K562 (cell line): ENCODE measurements around the gene ITGB5. TPM values are rescaled to one million over a fixed set of nuclear protein-coding genes. Genes with fewer than 3 reads are reported as not detected.

Experiments used
- ATAC-seq: fragments of 200-7000 bp; cut with Tn5 transposase; 3 replicates; pipeline ENCODE4 v1.9.1; 2020; ENCODE audit warnings: moderate library complexity
- BruUV-seq: library from RNA; stranded (reverse); fragments of 400-500 nt; replicated peaks from 2 replicates; lab custom pipeline; 2021; lab: Mats Ljungman, UMichigan
- CTCF ChIA-PET: fragments of 300-600 bp; formaldehyde crosslinking; extraction: SDS; loops from one replicate; lab custom pipeline; 2021; ENCODE audit warnings: low intra/inter-chr PET ratio; lab: Yijun Ruan, JAX
- POLR2A ChIA-PET: fragments of 300-600, 350-650 bp; sonication (Branson Sonifier 250); formaldehyde crosslinking; extraction: SDS; loops from one replicate; lab custom pipeline; 2021; ENCODE audit warnings: antibody characterized with exemption, inconsistent platforms; lab: Yijun Ruan, JAX
- DNase-seq, 4 experiments: peaks; one replicate each; pipeline versions ENCODE4 v3.0.0 to v3.0.0-alpha.2; 2011 to 2018; ENCODE audit warnings: low spot score in 3 of 4, mixed read lengths in 3 of 4; ENCODE audit errors: extremely low read depth in 1 of 4
- FAIRE-seq: peaks from 2 replicates; lab custom pipeline; 2011; peaks lifted over from hg19 to GRCh38; lab: Jason Lieb, UNC
- H2AFZ ChIP-seq: 2 replicates; pipeline ENCODE4 v1.6.0; 2011; ENCODE audit warnings: low read depth, low read length, control low read depth, inconsistent platforms
- H3K27ac ChIP-seq: fragments of 200-600 bp; 3 replicates; pipeline ENCODE4 v1.8.0; 2011; ENCODE audit warnings: low read depth, mild to moderate bottlenecking, control low read depth, inconsistent platforms, low read length, moderate library complexity, mixed read lengths; ENCODE audit errors: extremely low read depth
- H3K27me3 ChIP-seq, 2 experiments: fragments of 300-600 bp in 1 of 2; 2 replicates in 1 of 2; 3 replicates in 1 of 2; pipeline versions ENCODE4 v1.6.0 to v1.8.0; 2011; ENCODE audit warnings: inconsistent platforms in 2 of 2, low read length in 2 of 2, mild to moderate bottlenecking in 1 of 2, mixed read lengths in 1 of 2, moderate library complexity in 1 of 2; ENCODE audit not compliant: control insufficient read depth in 2 of 2, insufficient read depth in 2 of 2
- H3K36me3 ChIP-seq: fragments of 300-600 bp; 3 replicates; pipeline ENCODE4 v1.8.0; 2011; ENCODE audit warnings: mild to moderate bottlenecking, low read length, inconsistent platforms; ENCODE audit not compliant: control insufficient read depth, insufficient read depth
- H3K4me1 ChIP-seq, 2 experiments: fragments of 200-600 bp in 1 of 2; replicated peaks in 1 of 2; 2 replicates in 1 of 2; 3 replicates in 1 of 2; pipeline versions ENCODE4 v1.5.1 to v1.8.0; 2011; ENCODE audit warnings: inconsistent platforms in 2 of 2, low read length in 2 of 2, mild to moderate bottlenecking in 1 of 2, mixed read lengths in 1 of 2, moderate library complexity in 1 of 2; ENCODE audit not compliant: control insufficient read depth in 2 of 2, insufficient read depth in 2 of 2
- H3K4me2 ChIP-seq: 2 replicates; pipeline ENCODE4 v1.6.1; 2011; ENCODE audit warnings: low read length, control low read depth, inconsistent platforms, mixed read lengths; ENCODE audit not compliant: insufficient read depth
- H3K4me3 ChIP-seq: fragments of 200-600 bp; sonication (generic), shearing (Covaris generic); 2 replicates; pipeline ENCODE4 v1.5.1; 2016; ENCODE audit warnings: control low read depth, inconsistent platforms
- H3K79me2 ChIP-seq: fragments of 200-600 bp; 3 replicates; pipeline ENCODE4 v1.8.0; 2011; ENCODE audit warnings: low read length, inconsistent platforms; ENCODE audit not compliant: control insufficient read depth, insufficient read depth
- H3K9ac ChIP-seq, 2 experiments: 2 replicates each; pipeline versions ENCODE4 v1.6.0 to v1.6.1; 2011; ENCODE audit warnings: low read depth in 2 of 2, low read length in 2 of 2, control low read depth in 1 of 2, inconsistent platforms in 1 of 2, mild to moderate bottlenecking in 1 of 2, mixed read lengths in 1 of 2; ENCODE audit not compliant: insufficient read depth in 1 of 2
- H3K9me1 ChIP-seq: one replicate; pipeline ENCODE4 v1.6.0; 2011; ENCODE audit warnings: inconsistent platforms, mild to moderate bottlenecking, low read length, moderate library complexity; ENCODE audit not compliant: control insufficient read depth, insufficient read depth
- H3K9me3 ChIP-seq: replicated peaks from 2 replicates; pipeline ENCODE4 v1.5.1; 2011; ENCODE audit warnings: low read depth, low read length, inconsistent platforms; ENCODE audit not compliant: control insufficient read depth, insufficient read depth
- H4K20me1 ChIP-seq: replicated peaks from 2 replicates; pipeline ENCODE4 v1.6.1; 2011; ENCODE audit warnings: low read length, inconsistent platforms, mixed read lengths; ENCODE audit not compliant: control insufficient read depth, insufficient read depth
- DACH1 ChIP-seq: fragments of 450-650 bp; IDR thresholded peaks from 2 replicates; pipeline ENCODE4 v1.6.1; 2018; ENCODE audit not compliant: partially characterized antibody
- E2F3 ChIP-seq: fragments of 250-450 bp; sonication (Bioruptor Pico); IDR thresholded peaks from 2 replicates; pipeline ENCODE4 v1.4.0; 2020; ENCODE audit warnings: mild to moderate bottlenecking
- KLF10 ChIP-seq: fragments of 250-450 bp; sonication (Bioruptor Pico); IDR thresholded peaks from 2 replicates; pipeline ENCODE4 v1.6.1; 2021; ENCODE audit warnings: matching md5 sums
- NFE2L1 ChIP-seq: fragments of 450-650 bp; IDR thresholded peaks from 2 replicates; pipeline ENCODE4 v1.6.1; 2016; ENCODE audit warnings: missing genetic modification characterization, low read depth, mild to moderate bottlenecking, missing compliant biosample characterization, moderate library complexity, borderline replicate concordance
- NFRKB ChIP-seq: fragments of 450-650 bp; IDR thresholded peaks from 2 replicates; pipeline ENCODE4 v1.6.1; 2016; ENCODE audit warnings: low read depth
- TGIF2 ChIP-seq: sonication (generic); formaldehyde crosslinking; IDR thresholded peaks from 2 replicates; pipeline ENCODE4 v1.8.1; 2022; ENCODE audit warnings: mild to moderate bottlenecking, missing genetic modification reagents, moderate library complexity
- ZNF24 ChIP-seq: fragments of 450-650 bp; IDR thresholded peaks from 2 replicates; pipeline ENCODE4 v1.6.1; 2016
- ZNF384 ChIP-seq: IDR thresholded peaks from 2 replicates; pipeline ENCODE4 v1.6.1; 2012; ENCODE audit warnings: low read depth, low read length, improper control_type of control experiment
- WGBS: fragments of 100-300 bp; shearing (Covaris generic); methylation state at CpG from one replicate; pipeline ENCODE4 v1.1.6; 2016; ENCODE audit warnings: low coverage, mixed read lengths; ENCODE audit not compliant: insufficient coverage; ENCODE audit errors: missing lambda C conversion rate; 5-methylcytosine and 5-hydroxymethylcytosine counted together
- in situ Hi-C: fragments of 300-500 bp; cut with MboI; formaldehyde crosslinking; loops from 4 replicates; pipeline ENCODE4 v1.15.0; 2018; ENCODE audit warnings: inconsistent platforms, mixed read lengths
- intact Hi-C: fragments of 100-400 bp; cut with micrococcal nuclease; formaldehyde crosslinking; loops from 2 replicates; pipeline ENCODE4 v1.14.2; 2022
- polyA plus RNA-seq, 8 experiments: library from polyadenylated mRNA; depleted of rRNA in 4 of 8; stranded (reverse) in 5 of 8; unstranded in 3 of 8; fragments of >200 nt; fragmentation: Nextera tagmentation in 2 of 8; fragmentation: Illumina TruSeq in 1 of 8; extraction: Ambion mirVana in 2 of 8; extraction: Trizol in 1 of 8; gene quantifications; 2 replicates each; pipeline versions ENCODE4 v1.2.1 to v1.2.3, GENCODE V29; 2011 to 2014; ENCODE audit warnings: inconsistent platforms in 1 of 8, missing spikeins in 1 of 8
- total RNA-seq, 7 experiments: library from RNA; depleted of rRNA in 6 of 7; stranded (reverse); fragments of >200 nt in 6 of 7; fragmentation: Illumina TruSeq in 2 of 7; extraction: Trizol in 2 of 7; gene quantifications; 2 replicates each; pipeline versions ENCODE4 v1.2.1 to v1.2.3, GENCODE V29; 2011 to 2021; ENCODE audit warnings: low replicate concordance in 1 of 7
- TF ChIP-seq, protein P1 (sequence below), 2 experiments: fragments of 450-650 bp in 1 of 2; sonication (generic) in 1 of 2; formaldehyde crosslinking in 1 of 2; IDR thresholded peaks in 1 of 2; conservative IDR thresholded peaks in 1 of 2; 2 replicates each; pipeline versions ENCODE4 v1.6.1 to v1.8.1; 2016 to 2023; ENCODE audit warnings: mild to moderate bottlenecking in 2 of 2, moderate library complexity in 2 of 2, inconsistent platforms in 1 of 2, missing genetic modification reagents in 1 of 2
- TF ChIP-seq, protein P2 (sequence below): fragments of 450-650 bp; formaldehyde crosslinking; IDR thresholded peaks from 2 replicates; pipeline ENCODE4 v1.4.0; 2022; ENCODE audit warnings: mild to moderate bottlenecking, moderate library complexity
- TF ChIP-seq, protein P3 (sequence below): fragments of 450-650 bp; IDR thresholded peaks from 2 replicates; pipeline ENCODE4 v1.6.1; 2017; ENCODE audit warnings: antibody characterized with exemption, mild to moderate bottlenecking

The ITGB5 gene
- total and polyA plus RNA-seq, 9 of the 15 experiments (the other 6 are each of a cell fraction or from before 2014, with no cell fraction given) = 1.7 to 46.8 (median 9.9) TPM

DNA sequence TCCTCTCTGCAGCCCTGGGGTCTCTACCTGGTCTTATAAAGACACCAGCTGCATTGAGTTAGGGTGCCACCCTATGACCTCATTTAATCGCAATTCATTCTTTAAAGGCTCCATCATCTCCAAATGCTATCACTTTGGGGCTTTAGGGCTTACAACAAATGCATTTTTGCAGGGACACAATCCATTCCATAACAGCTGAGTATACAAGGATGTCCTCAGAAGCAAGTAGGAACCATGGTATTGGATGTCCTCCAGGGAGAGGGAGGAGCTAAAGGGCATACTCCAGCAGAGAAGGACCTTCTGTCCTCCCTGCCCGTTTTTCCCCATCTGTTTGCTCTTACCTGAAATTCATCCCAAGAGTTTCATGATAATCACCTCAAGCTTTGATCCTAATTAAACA is 126.6 kb downstream of the ITGB5 start:
- ChIA-PET CTCF (interaction anchor here (2.0 kb wide), 1 partner anchor 141 kb away, joined by 25 read pairs; no protein-coding TSS in a partner anchor), POLR2A (interaction anchor here (0.6 to 1.1 kb wide), 2 partner anchors 16 to 190 kb away, joined by 4 read pairs; no protein-coding TSS in a partner anchor)
- FAIRE-seq (no peak), DNase-seq (no peak), ATAC-seq (no peak)
- no peaks in the 10 kb centered on the region for H3K9me1 ChIP-seq
- no peaks in the 10 kb centered on the region for H3K9me3 ChIP-seq
- no peak overlapping the region for H3K4me3 ChIP-seq
- in situ Hi-C loops (loop anchor here (5.0 to 10.0 kb wide), 2 partner anchors 142 to 824 kb away; no protein-coding TSS in a partner anchor), intact Hi-C loops (loop anchor here (2.0 to 10.0 kb wide), 3 partner anchors 224 to 824 kb away; no protein-coding TSS in a partner anchor)
- 17% methylated on average over 2 of the region's 2 CpGs for WGBS
- H2AFZ ChIP-seq = no peak overlapping the region
- no peak overlapping the region for H3K27ac ChIP-seq
- H3K4me1 ChIP-seq = no peaks in the 10 kb centered on the region; a peak in 1 of 5 replicates
- H4K20me1 ChIP-seq = no peaks in the 10 kb centered on the region
- TF ChIP-seq, protein P1, sequence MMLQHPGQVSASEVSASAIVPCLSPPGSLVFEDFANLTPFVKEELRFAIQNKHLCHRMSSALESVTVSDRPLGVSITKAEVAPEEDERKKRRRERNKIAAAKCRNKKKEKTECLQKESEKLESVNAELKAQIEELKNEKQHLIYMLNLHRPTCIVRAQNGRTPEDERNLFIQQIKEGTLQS (IDR thresholded peaks at IDR 0.05) = no peak
- TF ChIP-seq, protein P1 (CRISPR knock-in tag; conservative IDR thresholded peaks at IDR 0.05) = no peak
- no peak for TF ChIP-seq NFRKB
- TF ChIP-seq, protein P2, sequence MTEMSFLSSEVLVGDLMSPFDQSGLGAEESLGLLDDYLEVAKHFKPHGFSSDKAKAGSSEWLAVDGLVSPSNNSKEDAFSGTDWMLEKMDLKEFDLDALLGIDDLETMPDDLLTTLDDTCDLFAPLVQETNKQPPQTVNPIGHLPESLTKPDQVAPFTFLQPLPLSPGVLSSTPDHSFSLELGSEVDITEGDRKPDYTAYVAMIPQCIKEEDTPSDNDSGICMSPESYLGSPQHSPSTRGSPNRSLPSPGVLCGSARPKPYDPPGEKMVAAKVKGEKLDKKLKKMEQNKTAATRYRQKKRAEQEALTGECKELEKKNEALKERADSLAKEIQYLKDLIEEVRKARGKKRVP = no peak
- TF ChIP-seq, protein P3, sequence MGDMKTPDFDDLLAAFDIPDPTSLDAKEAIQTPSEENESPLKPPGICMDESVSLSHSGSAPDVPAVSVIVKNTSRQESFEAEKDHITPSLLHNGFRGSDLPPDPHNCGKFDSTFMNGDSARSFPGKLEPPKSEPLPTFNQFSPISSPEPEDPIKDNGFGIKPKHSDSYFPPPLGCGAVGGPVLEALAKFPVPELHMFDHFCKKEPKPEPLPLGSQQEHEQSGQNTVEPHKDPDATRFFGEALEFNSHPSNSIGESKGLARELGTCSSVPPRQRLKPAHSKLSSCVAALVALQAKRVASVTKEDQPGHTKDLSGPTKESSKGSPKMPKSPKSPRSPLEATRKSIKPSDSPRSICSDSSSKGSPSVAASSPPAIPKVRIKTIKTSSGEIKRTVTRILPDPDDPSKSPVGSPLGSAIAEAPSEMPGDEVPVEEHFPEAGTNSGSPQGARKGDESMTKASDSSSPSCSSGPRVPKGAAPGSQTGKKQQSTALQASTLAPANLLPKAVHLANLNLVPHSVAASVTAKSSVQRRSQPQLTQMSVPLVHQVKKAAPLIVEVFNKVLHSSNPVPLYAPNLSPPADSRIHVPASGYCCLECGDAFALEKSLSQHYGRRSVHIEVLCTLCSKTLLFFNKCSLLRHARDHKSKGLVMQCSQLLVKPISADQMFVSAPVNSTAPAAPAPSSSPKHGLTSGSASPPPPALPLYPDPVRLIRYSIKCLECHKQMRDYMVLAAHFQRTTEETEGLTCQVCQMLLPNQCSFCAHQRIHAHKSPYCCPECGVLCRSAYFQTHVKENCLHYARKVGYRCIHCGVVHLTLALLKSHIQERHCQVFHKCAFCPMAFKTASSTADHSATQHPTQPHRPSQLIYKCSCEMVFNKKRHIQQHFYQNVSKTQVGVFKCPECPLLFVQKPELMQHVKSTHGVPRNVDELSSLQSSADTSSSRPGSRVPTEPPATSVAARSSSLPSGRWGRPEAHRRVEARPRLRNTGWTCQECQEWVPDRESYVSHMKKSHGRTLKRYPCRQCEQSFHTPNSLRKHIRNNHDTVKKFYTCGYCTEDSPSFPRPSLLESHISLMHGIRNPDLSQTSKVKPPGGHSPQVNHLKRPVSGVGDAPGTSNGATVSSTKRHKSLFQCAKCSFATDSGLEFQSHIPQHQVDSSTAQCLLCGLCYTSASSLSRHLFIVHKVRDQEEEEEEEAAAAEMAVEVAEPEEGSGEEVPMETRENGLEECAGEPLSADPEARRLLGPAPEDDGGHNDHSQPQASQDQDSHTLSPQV = no peak
- TF ChIP-seq TGIF2 (CRISPR knock-in tag) = no peak
- TF ChIP-seq KLF10 (CRISPR knock-in tag) = no peak
- TF ChIP-seq E2F3 (CRISPR knock-in tag) = no peak
- TF ChIP-seq ZNF24 = no peak
- TF ChIP-seq NFE2L1 (tag) = no peak
- no peak for TF ChIP-seq ZNF384
- TF ChIP-seq DACH1 = no peak
- H3K9ac ChIP-seq = no peak overlapping the region
- H3K79me2 ChIP-seq = no peaks in the 10 kb centered on the region
- no peak overlapping the region for H3K4me2 ChIP-seq
- no peaks in the 10 kb centered on the region for H3K27me3 ChIP-seq
- BruUV-seq = no TSS peak
- H3K36me3 ChIP-seq = no peaks in the 10 kb centered on the region; the same call in 2 of the 3 replicates
